Nasal cavity respiratory epithelium epithelial cell of viscerocranial mucosa (primary cell): ENCODE measurements around the gene RSAD1. TPM values are rescaled to one million over a fixed set of nuclear protein-coding genes. Genes with fewer than 3 reads are reported as not detected.

Experiments used
- total RNA-seq: library from RNA; depleted of rRNA; stranded (reverse); fragments of >200 nt; gene quantifications from 2 replicates; pipeline ENCODE4 v1.2.3, GENCODE V29; 2014

The RSAD1 gene
- total RNA-seq, result 12.1 and 21.2 TPM in 2 replicates

DNA sequence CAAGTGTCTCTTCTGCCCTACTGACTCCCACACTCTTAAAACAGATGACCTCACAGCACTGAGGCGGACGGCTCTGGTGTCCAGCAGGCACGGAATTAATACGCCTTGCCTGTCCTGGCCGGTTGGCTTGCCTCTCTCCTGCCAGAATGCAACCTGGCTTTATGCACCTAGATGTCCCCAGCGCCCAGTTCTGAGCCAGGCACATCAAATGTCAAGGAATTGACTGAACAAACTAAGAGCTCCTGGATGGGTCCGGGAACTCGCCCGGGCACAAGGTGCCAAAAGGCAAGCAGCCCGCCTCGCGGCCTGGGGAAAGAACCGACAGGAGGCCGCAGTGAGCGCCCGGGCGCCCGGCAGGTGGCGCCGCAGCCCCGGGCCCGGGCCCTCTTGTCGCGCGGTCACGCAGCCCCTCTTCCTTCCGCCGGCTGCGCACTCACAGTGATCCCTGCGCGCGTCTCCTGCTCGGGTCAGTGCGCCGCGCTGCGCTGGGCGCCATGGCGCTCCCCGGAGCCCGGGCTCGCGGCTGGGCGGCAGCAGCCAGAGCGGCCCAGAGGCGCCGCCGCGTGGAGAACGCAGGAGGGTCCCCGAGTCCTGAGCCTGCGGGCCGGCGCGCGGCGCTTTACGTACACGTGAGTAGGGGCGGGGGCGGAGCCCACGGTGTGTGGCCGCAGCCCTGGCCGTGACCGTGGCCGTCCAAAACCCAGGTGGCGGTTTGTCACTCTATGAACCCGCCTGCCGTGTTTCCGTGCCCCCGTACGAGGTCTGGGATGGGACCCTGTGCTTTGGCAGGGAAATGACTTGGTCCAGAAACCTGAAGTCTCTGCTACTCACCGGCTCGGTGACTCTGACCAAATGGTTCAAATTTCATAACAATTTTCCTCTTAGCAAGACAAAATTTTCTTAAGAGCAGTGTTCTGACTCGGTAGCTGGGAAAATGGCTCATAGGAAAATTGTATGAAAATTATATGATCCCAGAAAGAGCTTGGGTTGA, at the start of gene RSAD1:
RSAD1 (plus strand) TSS at position 470 of the 991 bp plus-strand sequence; CDS start at position 495, 25 bp downstream.

DNA sequence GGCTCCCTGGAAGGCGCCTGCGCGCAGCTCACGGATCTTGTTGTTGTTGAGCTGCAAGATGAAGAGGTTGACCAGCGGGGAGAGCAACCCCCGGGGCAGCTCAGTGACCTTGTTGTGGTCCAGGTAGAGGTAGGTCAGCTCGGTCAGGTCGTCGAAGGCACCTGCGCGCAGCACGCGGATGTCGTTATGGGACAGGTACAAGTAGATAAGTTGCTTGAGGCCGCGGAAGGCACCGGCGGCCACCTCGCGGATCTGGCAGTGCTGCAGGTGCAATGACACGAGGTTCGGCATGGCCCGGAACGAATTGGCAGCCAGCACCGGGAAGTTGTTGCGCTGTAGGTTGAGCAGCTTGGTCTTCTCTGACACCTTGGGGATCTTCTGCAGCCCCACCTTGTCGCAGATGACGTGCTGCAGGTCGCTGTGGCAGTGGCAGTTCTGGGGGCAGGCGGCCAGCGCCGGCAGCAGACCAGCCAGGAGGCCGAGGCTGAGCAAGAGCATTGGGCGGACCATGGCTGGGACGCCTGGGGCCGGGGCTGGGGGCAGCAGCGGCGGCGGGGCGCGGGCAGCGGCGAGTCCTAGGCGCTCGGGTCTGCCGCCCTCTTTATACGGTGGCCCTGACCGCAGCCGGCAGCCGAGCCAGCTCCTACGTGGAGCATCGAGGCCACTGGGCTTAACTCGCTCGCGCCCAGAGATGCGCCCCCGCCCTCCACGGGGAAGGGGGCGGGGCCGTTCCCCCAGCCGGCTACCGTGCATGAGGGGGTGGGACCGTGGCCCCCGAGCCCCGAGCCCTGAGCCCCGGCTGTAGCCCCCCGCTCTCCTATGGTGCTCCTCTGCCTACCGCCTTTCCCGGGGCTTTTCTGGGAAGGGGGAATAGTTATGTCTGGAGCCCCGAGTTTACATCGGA, 10.1 kb upstream of the RSAD1 start, which contains the start of gene CHAD:
CHAD (minus strand) TSS at position 577 of the 904 bp plus-strand sequence; CDS start at position 510, 67 bp downstream.

DNA sequence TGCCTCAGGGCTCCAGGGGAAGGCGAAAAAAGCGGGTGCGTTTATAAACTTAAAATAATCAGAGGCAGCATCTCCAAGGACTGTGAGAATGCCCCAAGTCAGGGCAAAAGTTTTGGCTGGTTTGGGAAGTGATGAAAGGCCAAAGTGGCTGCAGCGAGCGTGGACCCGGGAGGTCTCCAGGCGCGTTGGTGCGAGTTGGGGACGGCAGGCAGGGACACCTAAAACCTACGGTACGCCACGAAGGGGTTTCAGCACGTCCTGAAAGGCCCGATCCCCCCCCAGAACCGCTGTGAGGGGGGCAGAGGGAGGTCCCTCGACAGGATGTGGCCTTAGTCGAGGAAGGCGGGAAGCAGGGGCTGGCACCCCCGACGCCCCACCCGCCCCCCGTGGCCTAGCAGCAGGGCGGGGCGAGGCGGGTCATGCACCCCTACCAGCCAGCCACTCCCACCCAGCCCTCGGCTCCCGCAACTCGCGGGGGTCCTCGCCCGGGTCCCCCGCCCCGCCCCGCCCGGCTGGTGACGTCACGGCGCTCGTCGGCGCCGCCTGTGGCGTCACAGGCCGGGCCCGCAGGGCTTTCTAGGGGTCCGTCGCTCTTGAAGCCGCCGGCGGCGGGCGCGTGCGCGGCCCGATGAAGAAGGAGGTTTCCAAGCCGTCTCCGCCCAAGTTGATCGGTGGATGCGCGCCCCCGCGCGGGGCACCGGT, 29.4 kb downstream of the RSAD1 start, which contains the start of gene MYCBPAP:
MYCBPAP (plus strand) TSS at position 569 of the 702 bp plus-strand sequence. CDS start 236 bp downstream, outside the sequence.

DNA sequence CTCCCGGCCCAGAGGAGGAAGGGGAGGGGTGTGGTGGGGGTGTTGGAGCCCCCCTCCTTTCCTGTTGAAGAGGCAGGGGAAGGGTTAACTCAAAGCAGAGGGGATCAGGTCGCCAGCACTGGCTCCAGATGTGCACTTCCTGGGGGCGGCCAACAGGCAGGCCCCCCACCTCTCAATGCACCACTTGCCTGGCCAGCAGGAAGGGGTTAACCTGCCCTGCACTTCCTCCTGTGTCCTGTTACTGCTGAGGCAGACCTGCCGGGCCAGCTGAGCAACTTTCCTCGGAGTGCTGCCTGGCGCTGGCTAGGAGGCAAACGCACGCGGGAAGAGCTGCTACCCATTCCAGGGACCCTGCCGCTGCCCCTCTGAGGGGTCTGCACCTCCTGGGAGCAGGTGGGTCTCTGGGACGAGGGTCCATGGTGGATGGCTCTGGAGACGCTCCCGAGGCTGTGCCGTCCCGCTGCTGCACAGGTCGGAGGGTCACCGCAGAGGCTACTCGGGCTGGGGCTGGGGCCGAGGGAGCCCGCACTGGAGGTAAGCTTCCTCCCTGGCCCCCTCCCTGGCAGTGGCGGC, 53.9 kb downstream of the RSAD1 start, which contains the start of gene EPN3:
EPN3 (plus strand) TSS at position 284 of the 573 bp plus-strand sequence. CDS start 3,822 bp downstream, outside the sequence.

Other genes starting within 250 kb of the RSAD1 start
- gene TMEM92, start 204.4 kb upstream of the RSAD1 start, total RNA-seq, result 0.34 and 1.8 TPM in 2 replicates
- 27.0 and 48.4 TPM in 2 replicates for gene XYLT2, start 132.7 kb upstream of the RSAD1 start, total RNA-seq
- 36.1 and 78.3 TPM in 2 replicates for gene MRPL27, start 105.7 kb upstream of the RSAD1 start, total RNA-seq
- 0.14 and 0.68 TPM in 2 replicates for gene EME1, start 105.6 kb upstream of the RSAD1 start, total RNA-seq
- gene LRRC59, start 81.3 kb upstream of the RSAD1 start, total RNA-seq, result 210 and 309 TPM in 2 replicates
- gene ACSF2, start 52.6 kb upstream of the RSAD1 start, total RNA-seq, result 14.4 and 37.2 TPM in 2 replicates
- not detected in 2 replicates for gene CHAD, start 10.0 kb upstream of the RSAD1 start, total RNA-seq
- gene MYCBPAP, start 29.6 kb downstream of the RSAD1 start, total RNA-seq, result under 0.01 and 0.28 TPM in 2 replicates
- gene EPN3, start 53.9 kb downstream of the RSAD1 start, total RNA-seq, result 4.1 and 20.9 TPM in 2 replicates
- gene SPATA20, start 68.3 kb downstream of the RSAD1 start, total RNA-seq, result 18.5 and 27.8 TPM in 2 replicates
- gene CACNA1G, start 81.9 kb downstream of the RSAD1 start, total RNA-seq, result not detected in 2 replicates
- 18.1 and 27.3 TPM in 2 replicates for gene ABCC3, start 156.0 kb downstream of the RSAD1 start, total RNA-seq
- 29.7 and 30.0 TPM in 2 replicates for gene ANKRD40, start 229.1 kb downstream of the RSAD1 start, total RNA-seq
- gene LUC7L3, start 240.7 kb downstream of the RSAD1 start, total RNA-seq, result 17.1 and 28.7 TPM in 2 replicates